ENCODE results near the gene ICA1. TPM values are rescaled to one million over a fixed set of nuclear protein-coding genes. Genes with fewer than 3 reads are reported as not detected.
"Not testable (repeated sequence)": the region's sequence is repeated elsewhere in the genome, so short reads cannot be mapped to it uniquely, and the experiment has no call there.

ICA1 gene
- polyA plus RNA-seq, 3 donors: 3.2 to 7.0 (median 4.2) TPM

DNA sequence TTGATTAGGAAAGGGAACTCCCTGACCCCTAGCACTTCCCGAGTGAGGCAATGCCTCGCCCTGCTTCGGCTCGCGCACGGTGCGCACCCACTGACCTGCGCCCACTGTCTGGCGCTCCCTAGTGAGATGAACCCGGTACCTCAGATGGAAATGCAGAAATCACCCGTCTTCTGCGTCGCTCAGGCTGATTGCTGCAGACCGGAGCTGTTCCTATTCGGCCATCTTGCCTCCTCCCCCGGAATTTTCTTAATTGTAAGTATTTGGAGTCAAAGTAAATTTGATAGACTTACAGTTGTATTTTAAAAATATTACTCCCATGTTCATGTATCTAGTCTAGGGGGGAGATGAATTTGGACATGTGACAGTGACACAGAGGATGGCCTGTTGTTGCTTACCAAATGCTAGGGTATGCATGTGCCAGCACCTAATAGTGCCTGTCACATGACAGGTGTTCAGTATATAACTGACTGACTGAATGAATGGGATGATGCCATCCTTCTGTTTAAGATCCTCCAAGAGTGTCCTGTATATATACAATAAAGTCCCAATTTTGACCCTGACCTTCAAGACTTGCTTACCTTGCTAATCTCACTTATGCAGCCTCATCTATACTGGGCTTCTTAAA is 42.0 kb upstream of the ICA1 start:
- Histone ChIP-seq H3K27me3 (ENCODE audit: control insufficient read depth in 2 of 2, insufficient read depth in 2 of 2, low read length in 2 of 2) (no peaks in the 10 kb centered on the region), H3K4me1 (ENCODE audit: control insufficient read depth in 1 of 2, insufficient read depth in 2 of 2, low read length in 2 of 2) (no peaks in the 10 kb centered on the region), H4K20me1 (ENCODE audit: insufficient read depth, low read length) (no peaks in the 10 kb centered on the region), H3K4me2 (replicated peaks; ENCODE audit: extremely low read depth, low read length, poor library complexity, severe bottlenecking) (no peak overlapping the region), H3K9me3 (replicated peaks in 1 of 2; ENCODE audit: control insufficient read depth in 1 of 2, insufficient read depth in 1 of 2, low read length in 2 of 2) (no peaks in the 10 kb centered on the region), H3K4me3 (replicated peaks in 1 of 3; ENCODE audit: low read depth in 2 of 3, low read length in 3 of 3) (no peak overlapping the region), H3K27ac (ENCODE audit: low read depth in 1 of 2, low read length in 2 of 2) (no peak overlapping the region), H3K36me3 (replicated peaks in 1 of 2; ENCODE audit: control insufficient read depth in 1 of 2, insufficient read depth in 2 of 2, low read length in 2 of 2) (no peaks in the 10 kb centered on the region), H3K9ac (ENCODE audit: insufficient read depth, low read length, poor library complexity, severe bottlenecking) (no peak overlapping the region), H2AFZ (ENCODE audit: insufficient read depth, low read depth, low read length, poor library complexity, severe bottlenecking) (no peak overlapping the region), H3K79me2 (ENCODE audit: insufficient read depth, low read length) (no peaks in the 10 kb centered on the region)
- DNase-seq: no peak
- Mint-ChIP-seq H3K9me3 (peaks cover 4 to 12% (median 8%) of the 10 kb centered on the region in 7 donors), H3K27ac (no peak overlapping the region), H3K4me3 (no peak overlapping the region), H3K4me1 (no peaks in the 10 kb centered on the region), H3K27me3 (ENCODE audit: low read depth in 3 of 3) (peaks cover 0 to 2% (median 0%) of the 10 kb centered on the region in 3 donors), H3K36me3 (no peaks in the 10 kb centered on the region)
- 100% methylated on average over 1 of the region's 16 CpGs for WGBS (ENCODE audit: insufficient coverage)
- intact Hi-C loops (cut with micrococcal nuclease): no loop called here
- no peak for TF ChIP-seq CTCF (IDR thresholded peaks at IDR 0.05)

DNA sequence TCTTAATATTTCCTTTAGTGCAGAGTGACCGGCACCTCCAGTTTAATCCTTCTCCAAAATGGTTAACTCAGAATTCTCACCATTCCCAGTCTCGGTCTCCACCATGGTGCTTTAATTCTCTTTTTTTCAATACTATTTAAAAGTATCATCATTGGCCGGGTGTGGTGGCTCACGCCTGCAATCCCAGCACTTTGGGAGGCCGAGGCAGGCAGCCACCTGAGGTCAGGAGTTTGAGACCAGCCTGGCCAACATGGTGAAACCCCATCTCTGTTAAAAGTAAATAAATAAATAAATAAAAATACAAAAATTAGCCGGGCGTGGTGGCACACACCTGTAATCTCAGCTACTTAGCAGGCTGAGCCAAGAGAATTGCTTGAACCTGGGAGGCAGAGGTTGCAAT is 35.1 kb upstream of the ICA1 start:
- not testable (repeated sequence) for H3K4me3 Mint-ChIP-seq
- 100% methylated on average over 2 of the region's 7 CpGs for WGBS (ENCODE audit: insufficient coverage)

More for the DNA sequence above, 35.1 kb upstream of the ICA1 start:
- H3K9me3 Mint-ChIP-seq; H3K4me3 ChIP-seq (replicated peaks in 1 of 3; ENCODE audit: low read depth in 2 of 3, low read length in 3 of 3); H3K4me1 ChIP-seq (ENCODE audit: control insufficient read depth in 1 of 2, insufficient read depth in 2 of 2, low read length in 2 of 2); H3K36me3 Mint-ChIP-seq; intact Hi-C loops (cut with micrococcal nuclease); H3K4me2 ChIP-seq (replicated peaks; ENCODE audit: extremely low read depth, low read length, poor library complexity, severe bottlenecking); H3K27ac Mint-ChIP-seq; H3K4me1 Mint-ChIP-seq; H3K79me2 ChIP-seq (ENCODE audit: insufficient read depth, low read length); H4K20me1 ChIP-seq (ENCODE audit: insufficient read depth, low read length); DNase-seq; H3K9ac ChIP-seq (ENCODE audit: insufficient read depth, low read length, poor library complexity, severe bottlenecking); H2AFZ ChIP-seq (ENCODE audit: insufficient read depth, low read depth, low read length, poor library complexity, severe bottlenecking); H3K9me3 ChIP-seq (replicated peaks in 1 of 2; ENCODE audit: control insufficient read depth in 1 of 2, insufficient read depth in 1 of 2, low read length in 2 of 2); H3K27me3 ChIP-seq (ENCODE audit: control insufficient read depth in 2 of 2, insufficient read depth in 2 of 2, low read length in 2 of 2); H3K27me3 Mint-ChIP-seq (ENCODE audit: low read depth in 3 of 3); H3K27ac ChIP-seq (ENCODE audit: low read depth in 1 of 2, low read length in 2 of 2); H3K36me3 ChIP-seq (replicated peaks in 1 of 2; ENCODE audit: control insufficient read depth in 1 of 2, insufficient read depth in 2 of 2, low read length in 2 of 2): not testable (repeated sequence)
